ENCODE data around the gene USP47. TPM values are rescaled to one million over a fixed set of nuclear protein-coding genes. Genes with fewer than 3 reads are reported as not detected.

The USP47 gene
- total and polyA plus RNA-seq, 9 of the 15 experiments (the other 6 are each of a cell fraction or from before 2014, with no cell fraction given): 13.1 to 63.6 (median 34.7) TPM

GRCh38 chr11:11864332-11864731, 22.6 kb downstream of the USP47 start:
- H3K4me2 ChIP-seq (ENCODE audit: insufficient read depth, low read length): no peak overlapping the region
- no peak overlapping the region for H2AFZ ChIP-seq (ENCODE audit: low read depth, low read length)
- H3K9me3 ChIP-seq (replicated peaks; ENCODE audit: control insufficient read depth, insufficient read depth, low read depth, low read length): no peaks in the 10 kb centered on the region
- H3K4me3 ChIP-seq: no peak overlapping the region
- H3K36me3 ChIP-seq (ENCODE audit: control insufficient read depth, insufficient read depth, low read length): peaks cover 8% of the 10 kb centered on the region; the same call in 2 of the 3 replicates
- TF ChIP-seq CHAMP1 (IDR thresholded peaks at IDR 0.05) (0 out of 2 replicates have a peak, but pooled peaks have one; percentile 37), ESRRA (IDR thresholded peaks at IDR 0.05; ENCODE audit: borderline replicate concordance, low read depth) (no peak)
- ATAC-seq (peak; percentile 9; the same call in 2 of the 3 replicates), DNase-seq (ENCODE audit: extremely low read depth in 1 of 4, low spot score in 3 of 4) (no peak), FAIRE-seq (no peak)
- H3K9ac ChIP-seq (ENCODE audit: insufficient read depth in 1 of 2, low read depth in 2 of 2, low read length in 2 of 2): no peak overlapping the region
- WGBS (ENCODE audit: insufficient coverage, low coverage, missing lambda C conversion rate): 57% methylated on average over 3 of the region's 3 CpGs
- ChIA-PET CTCF (ENCODE audit: low intra/inter-chr PET ratio) (no interaction called here), POLR2A (interaction anchor here (0.9 to 1.3 kb wide), 3 partner anchors 10 to 21 kb away, joined by 3 to 5 read pairs (median 4); no protein-coding TSS in a partner anchor)
- intact Hi-C loops (cut with micrococcal nuclease) (no loop called here), in situ Hi-C loops (cut with MboI) (no loop called here)
- H3K27me3 ChIP-seq (ENCODE audit: control insufficient read depth in 2 of 2, insufficient read depth in 2 of 2, low read length in 2 of 2): no peaks in the 10 kb centered on the region
- no peaks in the 10 kb centered on the region for H3K9me1 ChIP-seq (ENCODE audit: control insufficient read depth, insufficient read depth, low read length)
- H3K4me1 ChIP-seq (replicated peaks in 1 of 2; ENCODE audit: control insufficient read depth in 2 of 2, insufficient read depth in 2 of 2, low read length in 2 of 2): peaks cover 9 to 11% of the 10 kb centered on the region in 2 experiments; a peak in 3 of 5 replicates
- no peak overlapping the region for H3K27ac ChIP-seq (ENCODE audit: extremely low read depth, low read depth, low read length)
- peaks cover 97% of the 10 kb centered on the region for H3K79me2 ChIP-seq (ENCODE audit: control insufficient read depth, insufficient read depth, low read length)
- BruUV-seq (replicated peaks): no TSS peak
- no peaks in the 10 kb centered on the region; the same call in 1 of the 2 replicates for H4K20me1 ChIP-seq (replicated peaks; ENCODE audit: control insufficient read depth, insufficient read depth, low read length)

- 88% methylated on average over 1 of the region's 1 CpG for WGBS (ENCODE audit: insufficient coverage, low coverage, missing lambda C conversion rate)
- ATAC-seq: no peak
- Histone ChIP-seq H3K9me3 (replicated peaks; ENCODE audit: control insufficient read depth, insufficient read depth, low read depth, low read length) (no peaks in the 10 kb centered on the region), H3K4me3 (no peak overlapping the region), H3K9ac (ENCODE audit: insufficient read depth in 1 of 2, low read depth in 2 of 2, low read length in 2 of 2) (no peak overlapping the region), H3K79me2 (ENCODE audit: control insufficient read depth, insufficient read depth, low read length) (peaks cover 97% of the 10 kb centered on the region), H4K20me1 (replicated peaks; ENCODE audit: control insufficient read depth, insufficient read depth, low read length) (no peaks in the 10 kb centered on the region; the same call in 1 of the 2 replicates), H3K27me3 (ENCODE audit: control insufficient read depth in 2 of 2, insufficient read depth in 2 of 2, low read length in 2 of 2) (no peaks in the 10 kb centered on the region), H3K36me3 (ENCODE audit: control insufficient read depth, insufficient read depth, low read length) (peaks cover 8% of the 10 kb centered on the region; the same call in 2 of the 3 replicates), H3K4me2 (ENCODE audit: insufficient read depth, low read length) (no peak overlapping the region), H3K27ac (ENCODE audit: extremely low read depth, low read depth, low read length) (no peak overlapping the region), H3K9me1 (ENCODE audit: control insufficient read depth, insufficient read depth, low read length) (no peaks in the 10 kb centered on the region), H3K4me1 (replicated peaks in 1 of 2; ENCODE audit: control insufficient read depth in 2 of 2, insufficient read depth in 2 of 2, low read length in 2 of 2) (peaks cover 8 to 10% of the 10 kb centered on the region in 2 experiments; a peak in 3 of 5 replicates), H2AFZ (ENCODE audit: low read depth, low read length) (no peak overlapping the region)
- TF ChIP-seq BRD4 (IDR thresholded peaks at IDR 0.05) (no peak), DMBX1 (CRISPR knock-in tag; IDR thresholded peaks at IDR 0.05; ENCODE audit: borderline replicate concordance) (no peak), RFX5 (IDR thresholded peaks at IDR 0.05; ENCODE audit: low read depth, low read length) (no peak), CGGBP1 (CRISPR knock-in tag; IDR thresholded peaks at IDR 0.05) (no peak)
- no TSS peak for BruUV-seq (replicated peaks)
- in situ Hi-C loops (cut with MboI): no loop called here
- intact Hi-C loops (cut with micrococcal nuclease): no loop called here
- ChIA-PET CTCF (ENCODE audit: low intra/inter-chr PET ratio) (no interaction called here), POLR2A (interaction anchor here (1.0 to 1.3 kb wide), 2 partner anchors 10 to 20 kb away, joined by 4 to 5 read pairs; no protein-coding TSS in a partner anchor)
- no peak for DNase-seq (ENCODE audit: extremely low read depth in 1 of 4, low spot score in 3 of 4)
- FAIRE-seq: no peak
Observed at GRCh38 chr11:11864803-11865202, 23.0 kb downstream of the USP47 start.
